Stomach (tissue), 9 donors: ENCODE measurements around the gene MORF4L2. TPM values are rescaled to one million over a fixed set of nuclear protein-coding genes. Genes with fewer than 3 reads are reported as not detected.
A peak's percentile ranks its signal among the peaks of the same experiment; 100 is the strongest.

Source experiments
- DNase-seq, 2 donors: peaks; one replicate each; pipeline versions ENCODE4 v3.0.0 to v3.0.0-alpha.2; 2013 to 2019
- H3K27ac ChIP-seq, 5 donors: fragments of 200-600 bp in 4 of 5; sonication (generic) in 4 of 5; one replicate each; pipeline ENCODE4 v1.5.1; 2013 to 2019; ENCODE audit warnings: mild to moderate bottlenecking in 1 of 5, moderate library complexity in 1 of 5
- H3K27me3 ChIP-seq, 3 donors: fragments of 200-600 bp; sonication (generic); one replicate each; pipeline ENCODE4 v1.5.1; 2017 to 2019; ENCODE audit warnings: mixed run types in 1 of 3
- H3K36me3 ChIP-seq, 4 donors: fragments of 200-600 bp; sonication (generic); 1 replicate in 3 of 4; 2 replicates in 1 of 4; pipeline ENCODE4 v1.5.1; 2016 to 2019
- H3K4me1 ChIP-seq, 4 donors: fragments of 200-600 bp; sonication (generic); one replicate each; pipeline ENCODE4 v1.5.1; 2016 to 2019
- H3K4me3 ChIP-seq, 4 donors: fragments of 200-600 bp; sonication (generic) in 3 of 4; one replicate each; pipeline ENCODE4 v1.5.1; 2016 to 2019; ENCODE audit warnings: mild to moderate bottlenecking in 1 of 4
- H3K9me3 ChIP-seq, 4 donors: fragments of 200-600 bp; sonication (generic); one replicate each; pipeline ENCODE4 v1.5.1; 2016 to 2019
- EP300 ChIP-seq: sonication (generic); formaldehyde crosslinking; IDR thresholded peaks from one replicate; pipeline ENCODE4 v1.6.1; 2017; ENCODE audit warnings: antibody characterized with exemption
- POLR2A ChIP-seq, 4 donors: fragments of 450-650 bp; IDR thresholded peaks; one replicate each; pipeline ENCODE4 v1.6.1; 2016; ENCODE audit warnings: antibody characterized with exemption in 4 of 4, control low read depth in 2 of 4, mild to moderate bottlenecking in 1 of 4, moderate library complexity in 1 of 4
- POLR2AphosphoS5 ChIP-seq, 3 donors: sonication (generic); formaldehyde crosslinking; IDR thresholded peaks; one replicate each; pipeline ENCODE4 v1.6.1; 2016; ENCODE audit warnings: antibody characterized with exemption in 3 of 3
- WGBS, 5 donors: extraction: QIAGEN DNeasy Blood & Tissue Kit in 3 of 5; methylation state at CpG; one replicate each; pipeline versions ENCODE4 v1.1.5 to v1.1.7; 2013 to 2018; 5-methylcytosine and 5-hydroxymethylcytosine counted together
- intact Hi-C: fragments of 100-400 bp; cut with DNase I; formaldehyde crosslinking; loops from one replicate; pipeline ENCODE4 v1.15.1; 2023; ENCODE audit warnings: low total_unique reads
- polyA plus RNA-seq, 3 donors: library from polyadenylated mRNA; stranded (reverse); fragments of 200-250 nt; gene quantifications; one replicate each; pipeline ENCODE4 v1.2.3, GENCODE V29; 2013
- total RNA-seq, 5 donors: library from RNA; depleted of rRNA; stranded (reverse); fragments of >200 nt; gene quantifications; one replicate each; pipeline versions ENCODE4 v1.1.0 to v1.2.3, GENCODE V29; 2014 to 2016
- TF ChIP-seq, protein P1 (sequence below), 7 experiments: fragments of 450-650 bp in 4 of 7; fragments of 200-600 bp in 3 of 7; sonication (generic) in 3 of 7; IDR thresholded peaks; one replicate each; pipeline ENCODE4 v1.5.1; 2016 to 2019; ENCODE audit warnings: antibody characterized with exemption in 7 of 7, control low read depth in 2 of 7, mild to moderate bottlenecking in 1 of 7
- donor health status: healthy with polysubstance abuse.
- donor health status: Bipolar disorder and iron deficiency.
- donor health status: healthy.

MORF4L2 gene
- total and polyA plus RNA-seq, 8 donors, result 104 to 441 (median 249) TPM

DNA sequence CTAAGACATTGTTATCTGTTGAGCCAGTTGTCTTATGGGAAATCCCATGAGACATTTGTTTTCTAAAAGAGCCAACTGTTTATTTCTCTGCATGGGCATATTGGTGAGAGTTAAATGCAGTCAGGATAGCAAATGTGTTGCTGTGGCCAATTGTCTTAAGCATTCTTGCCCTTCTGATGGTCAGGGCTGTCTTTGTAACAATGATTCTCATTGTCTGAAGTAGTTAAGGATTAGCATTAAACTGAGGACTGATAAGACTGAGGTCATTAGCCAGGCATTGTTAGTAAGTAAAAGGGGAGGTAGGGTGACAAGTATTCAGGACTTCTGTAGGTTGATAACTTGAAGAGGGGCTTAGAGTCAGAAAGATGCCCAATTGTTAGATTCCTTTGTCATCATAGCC lies 11.2 kb upstream of the MORF4L2 start:
- H3K27me3 ChIP-seq, result peaks cover 0 to 13% (median 0%) of the 10 kb centered on the region in 3 donors
- intact Hi-C loops, result no loop called here
- no peaks in the 10 kb centered on the region for H3K9me3 ChIP-seq
- no peak for DNase-seq
- TF ChIP-seq, protein P1, sequence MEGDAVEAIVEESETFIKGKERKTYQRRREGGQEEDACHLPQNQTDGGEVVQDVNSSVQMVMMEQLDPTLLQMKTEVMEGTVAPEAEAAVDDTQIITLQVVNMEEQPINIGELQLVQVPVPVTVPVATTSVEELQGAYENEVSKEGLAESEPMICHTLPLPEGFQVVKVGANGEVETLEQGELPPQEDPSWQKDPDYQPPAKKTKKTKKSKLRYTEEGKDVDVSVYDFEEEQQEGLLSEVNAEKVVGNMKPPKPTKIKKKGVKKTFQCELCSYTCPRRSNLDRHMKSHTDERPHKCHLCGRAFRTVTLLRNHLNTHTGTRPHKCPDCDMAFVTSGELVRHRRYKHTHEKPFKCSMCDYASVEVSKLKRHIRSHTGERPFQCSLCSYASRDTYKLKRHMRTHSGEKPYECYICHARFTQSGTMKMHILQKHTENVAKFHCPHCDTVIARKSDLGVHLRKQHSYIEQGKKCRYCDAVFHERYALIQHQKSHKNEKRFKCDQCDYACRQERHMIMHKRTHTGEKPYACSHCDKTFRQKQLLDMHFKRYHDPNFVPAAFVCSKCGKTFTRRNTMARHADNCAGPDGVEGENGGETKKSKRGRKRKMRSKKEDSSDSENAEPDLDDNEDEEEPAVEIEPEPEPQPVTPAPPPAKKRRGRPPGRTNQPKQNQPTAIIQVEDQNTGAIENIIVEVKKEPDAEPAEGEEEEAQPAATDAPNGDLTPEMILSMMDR (IDR thresholded peaks at IDR 0.05), result no peak
- TF ChIP-seq POLR2A (IDR thresholded peaks at IDR 0.05) (no peak), POLR2AphosphoS5 (IDR thresholded peaks at IDR 0.05) (no peak), EP300 (no peak)
- H3K27ac ChIP-seq, result no peak overlapping the region
- no peaks in the 10 kb centered on the region for H3K36me3 ChIP-seq
- no peak overlapping the region for H3K4me3 ChIP-seq
- H3K4me1 ChIP-seq, result no peaks in the 10 kb centered on the region

- intact Hi-C loops, result no loop called here
These were observed 4.6 kb upstream of the MORF4L2 start for GRCh38 chrX:103691059-103691458.

GRCh38 chrX:103688946-103689345 lies 2.4 kb upstream of the MORF4L2 start:
- intact Hi-C loops, result no loop called here
- WGBS, 5 donors, result 28 to 39% (median 33%) methylated on average over 4 of the region's 4 CpGs
- H3K27ac ChIP-seq, result peak overlapping the region in 4 of 5 donors; percentile 89 to 96 (median 94)

More at GRCh38 chrX:103691059-103691458, 4.6 kb upstream of the MORF4L2 start:
- WGBS, 5 donors, result 79 to 89% (median 86%) methylated on average over 1 of the region's 1 CpG
- no peaks in the 10 kb centered on the region for H3K4me1 ChIP-seq
- no peaks in the 10 kb centered on the region for H3K9me3 ChIP-seq
- H3K36me3 ChIP-seq, result no peaks in the 10 kb centered on the region
- H3K27me3 ChIP-seq, result peaks cover 0 to 10% (median 0%) of the 10 kb centered on the region in 3 donors
- no peak overlapping the region for H3K27ac ChIP-seq
- no peak overlapping the region for H3K4me3 ChIP-seq
- DNase-seq, result no peak
- TF ChIP-seq EP300 (no peak), POLR2A (IDR thresholded peaks at IDR 0.05) (no peak), POLR2AphosphoS5 (IDR thresholded peaks at IDR 0.05) (no peak)
- TF ChIP-seq, protein P1 (IDR thresholded peaks at IDR 0.05), result no peak

DNA sequence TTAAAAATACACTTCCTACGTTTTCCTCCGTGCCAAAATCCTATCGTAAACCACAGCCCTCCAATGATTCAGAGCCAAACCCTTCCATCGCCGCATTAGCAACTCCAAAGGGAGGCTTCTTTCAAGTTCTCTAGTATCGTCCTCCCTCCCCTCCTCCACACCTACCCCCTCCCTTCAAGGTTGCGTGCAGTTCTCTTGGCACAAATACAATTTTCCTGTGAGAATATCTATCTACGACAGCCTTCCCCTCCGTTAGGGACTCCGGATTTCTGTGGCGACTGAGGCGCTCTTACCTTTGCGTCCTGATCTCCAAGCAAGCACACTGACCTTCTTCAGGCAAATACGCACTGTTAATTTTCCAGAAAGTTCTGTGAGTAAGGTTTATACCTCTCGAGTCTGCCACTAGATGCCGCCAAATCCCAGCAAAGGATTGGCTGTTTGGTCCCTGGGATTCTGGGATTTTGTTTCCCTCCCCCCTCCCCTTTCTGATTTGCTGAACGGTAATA lies 1.2 kb upstream of the MORF4L2 start:
- peak; percentile 54 to 94 for DNase-seq
- H3K9me3 ChIP-seq, result no peaks in the 10 kb centered on the region
- TF ChIP-seq, protein P1 (IDR thresholded peaks at IDR 0.05), result peak in 5 of 7 experiments; percentile 15 to 63 (median 35)
- TF ChIP-seq EP300, result no peak
- no peak for TF ChIP-seq POLR2A (IDR thresholded peaks at IDR 0.05)
- peak in 2 of 3 donors; percentile 67 to 76 for TF ChIP-seq POLR2AphosphoS5 (IDR thresholded peaks at IDR 0.05)
- H3K4me1 ChIP-seq, result peaks cover 0 to 21% (median 9%) of the 10 kb centered on the region in 4 donors
- H3K4me3 ChIP-seq, result peak overlapping the region; percentile 38 to 55 (median 44)
- no peaks in the 10 kb centered on the region for H3K27me3 ChIP-seq
- peak overlapping the region; percentile 89 to 97 (median 95) for H3K27ac ChIP-seq
- H3K36me3 ChIP-seq, result peaks cover 0 to 23% (median 16%) of the 10 kb centered on the region in 4 donors
- intact Hi-C loops, result no loop called here
- WGBS, 5 donors, result 0 to 26% (median 1%) methylated on average over 17 of the region's 17 CpGs

More at GRCh38 chrX:103688946-103689345, 2.4 kb upstream of the MORF4L2 start:
- Histone ChIP-seq H3K27me3 (peaks cover 0 to 4% (median 0%) of the 10 kb centered on the region in 3 donors), H3K9me3 (no peaks in the 10 kb centered on the region), H3K4me3 (no peak overlapping the region), H3K4me1 (peaks cover 0 to 13% (median 5%) of the 10 kb centered on the region in 4 donors), H3K36me3 (peaks cover 0 to 12% (median 6%) of the 10 kb centered on the region in 4 donors)
- TF ChIP-seq EP300 (no peak), POLR2A (IDR thresholded peaks at IDR 0.05) (no peak)
- TF ChIP-seq, protein P1 (IDR thresholded peaks at IDR 0.05), result peak in 5 of 7 experiments; percentile 32 to 61 (median 49)
- DNase-seq, result peak in 1 of 2 donors; percentile 54
